Astrocyte (in vitro differentiated cells and primary cell): Measurements from ENCODE around the gene SNX3.
A peak's percentile ranks its signal among the peaks of the same experiment; 100 is the strongest.

Source experiments
- CTCF ChIP-seq: IDR thresholded peaks from 2 replicates; pipeline ENCODE4 v1.5.1; 2011; ENCODE audit warnings: low read depth, mild to moderate bottlenecking, inconsistent platforms, low read length, moderate library complexity; ENCODE audit not compliant: insufficient read depth
- EZH2 ChIP-seq: IDR thresholded peaks from 2 replicates; pipeline ENCODE4 v1.6.1; 2012; ENCODE audit warnings: mild to moderate bottlenecking, low read length, inconsistent platforms; ENCODE audit not compliant: insufficient read depth

GRCh38 chr6:108165714-108166663, 94.9 kb downstream of the SNX3 start, which contains the start of gene NR2E1:
- TF ChIP-seq CTCF (no peak), EZH2 (peak; percentile 59)
